GM18520 (cell line): ENCODE results near the gene KIF1B.
"Not testable (repeated sequence)": the region's sequence is repeated elsewhere in the genome, so short reads cannot be mapped to it uniquely, and the experiment has no call there.

Experiments used
- ATAC-seq: cut with Tn5 transposase; IDR thresholded peaks from one replicate; pipeline ENCODE4 v1.9.1; 2021; ENCODE audit not compliant: unreplicated experiment

KIF1B gene

GRCh38 chr1:10189659-10190058, 20.7 kb upstream of the KIF1B start:
- no peak for ATAC-seq

GRCh38 chr1:10192263-10192662, 18.1 kb upstream of the KIF1B start:
- no peak for ATAC-seq

- ATAC-seq, result no peak
Observed at GRCh38 chr1:10193288-10193687, 17.1 kb upstream of the KIF1B start.

DNA sequence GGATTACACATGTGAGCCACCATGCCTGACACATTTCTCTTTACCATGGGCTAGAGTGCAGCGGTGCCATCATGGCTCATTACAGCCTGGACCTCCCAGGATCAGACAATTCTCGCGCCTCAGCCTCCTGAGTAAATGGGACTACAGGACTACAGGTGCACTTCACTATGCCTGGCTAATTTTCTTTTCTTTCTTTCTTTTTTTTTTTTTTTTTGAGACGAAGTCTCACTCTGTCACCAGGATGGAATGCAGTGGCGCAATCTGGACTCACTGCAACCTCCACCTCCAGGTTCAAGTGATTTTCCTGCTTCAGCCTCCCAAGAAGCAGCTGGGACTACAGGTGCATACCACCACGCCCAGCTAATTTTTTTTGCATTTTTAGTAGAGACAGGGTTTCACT, 14.8 kb upstream of the KIF1B start:
- no peak for ATAC-seq

- no peak for ATAC-seq
Observed at GRCh38 chr1:10196976-10197375, 13.4 kb upstream of the KIF1B start.

DNA sequence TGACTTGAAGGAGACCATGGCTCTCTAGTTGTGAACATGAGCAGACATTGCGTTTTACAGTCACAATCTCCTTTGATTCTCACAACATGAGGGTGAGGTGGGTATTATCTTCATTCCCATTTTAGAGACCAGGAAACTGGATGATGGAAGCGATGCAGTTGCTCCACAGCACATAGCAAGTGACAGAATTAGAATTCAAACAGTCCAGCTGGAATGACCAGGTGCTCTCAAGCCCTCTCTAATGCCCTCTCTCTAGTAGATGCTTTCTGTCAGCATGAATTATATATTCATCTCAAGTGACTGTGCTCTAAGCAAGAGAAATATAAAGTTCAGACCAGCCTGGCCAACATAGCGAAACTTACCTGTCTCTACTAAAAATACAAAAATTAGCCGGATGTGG, 9.8 kb upstream of the KIF1B start:
- no peak for ATAC-seq

DNA sequence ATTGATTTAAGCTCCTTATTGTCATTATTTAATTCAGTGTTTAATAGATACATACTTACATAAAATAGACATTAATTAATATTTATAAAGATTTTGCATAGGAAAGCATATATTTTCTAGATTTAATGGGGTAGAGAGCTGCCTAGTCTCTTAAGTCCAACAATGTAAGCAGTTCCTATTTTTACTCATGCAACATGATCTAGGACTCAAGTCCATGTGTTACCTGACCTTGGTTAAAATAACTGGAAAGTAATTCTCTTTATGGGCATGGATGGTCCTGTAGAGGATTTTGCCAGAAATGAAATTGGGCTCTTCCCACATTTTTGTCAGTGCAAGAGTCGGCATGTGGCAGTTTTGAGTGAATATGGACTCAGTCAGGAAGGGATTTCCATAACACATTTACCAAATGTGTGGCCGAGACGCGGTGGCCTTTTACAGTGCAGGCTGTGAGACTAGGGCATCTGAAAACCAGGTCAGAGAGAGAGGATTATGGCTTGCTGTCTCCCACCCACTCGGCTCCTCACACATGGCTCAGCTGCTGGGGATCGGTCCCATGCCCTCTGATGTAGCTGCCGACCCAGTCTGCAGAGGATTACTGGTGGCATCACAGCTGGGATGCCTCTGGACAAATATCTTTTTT, 6.2 kb upstream of the KIF1B start:
- no peak for ATAC-seq

- not testable (repeated sequence) for ATAC-seq
Observed at GRCh38 chr1:10205206-10205605, 5.2 kb upstream of the KIF1B start.

DNA sequence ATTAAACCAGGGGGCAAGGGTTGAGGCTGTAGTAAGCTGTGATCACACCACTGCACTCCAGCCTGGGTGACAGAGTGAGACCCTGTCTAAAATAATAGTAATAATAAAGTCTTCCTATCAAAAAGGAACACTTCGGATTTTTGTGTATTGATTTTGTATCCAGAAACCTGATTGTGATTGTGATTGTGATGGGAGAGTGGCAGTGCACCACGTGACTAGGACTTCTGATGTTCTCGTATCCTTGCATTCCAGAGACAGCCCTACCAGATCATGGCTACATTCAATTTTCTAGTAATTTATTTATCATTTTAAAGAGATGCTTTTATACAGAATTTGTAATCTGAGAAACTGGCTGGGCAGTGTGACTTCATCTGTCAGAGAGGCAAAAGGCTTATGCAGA, 2.6 kb upstream of the KIF1B start:
- ATAC-seq, result no peak

DNA sequence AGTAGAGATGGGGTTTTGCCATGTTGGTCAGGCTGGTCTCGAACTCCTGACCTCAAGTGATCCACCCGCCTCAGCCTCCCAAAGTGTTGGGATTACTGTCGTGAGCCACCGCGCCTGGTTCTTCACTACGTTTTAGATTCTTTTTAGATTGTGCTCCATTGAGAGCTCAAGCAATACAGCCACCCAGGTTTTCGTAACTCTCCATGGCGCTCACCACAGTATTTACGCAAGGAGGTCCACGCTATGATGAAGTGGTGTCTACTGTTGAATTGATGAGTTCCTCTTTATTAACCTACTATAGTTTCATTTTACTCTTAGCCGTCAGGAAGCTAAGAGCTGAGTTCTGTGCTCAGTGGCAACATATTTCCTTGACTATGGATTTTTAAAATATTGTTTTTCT, 1.8 kb upstream of the KIF1B start:
- ATAC-seq, result no peak

- ATAC-seq, result no peak
Observed at GRCh38 chr1:10209590-10209904, 823 bp upstream of the KIF1B start.

GRCh38 chr1:10210841-10211804, 753 bp downstream of the KIF1B start:
- no peak for ATAC-seq

DNA sequence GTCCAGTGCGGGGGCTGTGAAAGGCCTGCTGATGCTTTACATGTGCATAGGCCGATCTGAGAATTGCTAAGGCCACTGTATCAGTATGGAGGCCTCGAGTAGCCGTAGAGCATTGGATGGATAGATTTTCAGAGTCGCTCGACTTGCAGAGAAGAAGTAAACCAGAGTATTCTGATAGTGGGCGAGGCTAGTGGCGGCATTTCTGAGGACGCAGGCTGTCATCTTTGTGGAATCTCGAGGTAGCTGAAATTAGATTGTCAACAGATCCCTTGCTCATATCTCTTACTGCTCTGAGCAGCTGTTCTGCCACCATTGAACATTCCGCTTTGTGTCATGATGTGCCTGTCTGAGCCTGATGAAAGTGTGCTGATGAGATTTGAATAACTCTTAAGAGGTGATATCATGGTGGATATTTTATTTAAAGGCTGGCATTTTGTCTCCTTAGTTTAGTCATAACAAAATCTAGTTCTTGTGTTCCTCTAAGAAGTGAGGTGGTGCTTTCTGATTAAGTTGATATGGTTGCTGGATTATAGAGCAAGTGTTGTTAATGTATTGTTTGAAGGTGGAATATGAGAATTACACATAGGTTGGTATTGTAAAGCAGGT, 1.5 kb downstream of the KIF1B start:
- ATAC-seq, result no peak

DNA sequence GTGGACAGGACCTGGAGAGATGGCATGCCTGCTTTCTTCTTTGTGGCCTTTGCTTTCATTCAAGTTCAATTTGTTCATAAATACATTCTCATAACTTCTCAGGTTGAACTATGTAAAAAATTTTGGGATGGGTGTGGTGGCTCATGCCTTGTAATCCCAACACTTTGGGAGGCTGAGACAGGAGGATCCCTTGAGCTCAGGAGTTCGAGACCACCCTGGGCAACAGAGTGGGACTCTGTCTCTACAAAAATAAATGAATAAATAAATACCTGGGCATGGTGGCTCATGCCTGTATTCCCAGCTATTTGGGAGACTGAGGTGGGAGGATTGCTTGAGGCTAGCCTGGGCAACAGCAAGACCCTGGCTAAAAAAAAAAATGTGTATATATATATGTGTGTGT, 2.1 kb downstream of the KIF1B start:
- no peak for ATAC-seq

- no peak for ATAC-seq
Observed at GRCh38 chr1:10213186-10213705, 2.9 kb downstream of the KIF1B start.

GRCh38 chr1:10216090-10216749, 5.8 kb downstream of the KIF1B start:
- no peak for ATAC-seq

- no peak for ATAC-seq
Observed at GRCh38 chr1:10217748-10218441, 7.5 kb downstream of the KIF1B start.

GRCh38 chr1:10220200-10220599, 9.8 kb downstream of the KIF1B start:
- ATAC-seq, result no peak

- ATAC-seq, result not testable (repeated sequence)
Observed at GRCh38 chr1:10220657-10221056, 10.3 kb downstream of the KIF1B start.

- no peak for ATAC-seq
Observed at GRCh38 chr1:10225573-10225972, 15.2 kb downstream of the KIF1B start.

GRCh38 chr1:10228528-10228927, 18.2 kb downstream of the KIF1B start:
- no peak for ATAC-seq
